ENCODE measurements around the gene KATNAL1.

KATNAL1 gene

GRCh38 chr13:30193279-30194234 lies 113.8 kb downstream of the KATNAL1 start:
- H3K4me3 ChIP-seq (ENCODE audit: low read depth, low read length), result no peak overlapping the region
- TF ChIP-seq CTCF (IDR thresholded peaks at IDR 0.05; ENCODE audit: borderline replicate concordance, insufficient read depth, low read depth, low read length), result no peak

- no peak overlapping the region for H3K4me3 ChIP-seq (ENCODE audit: low read depth, low read length)
- no peak for TF ChIP-seq CTCF (IDR thresholded peaks at IDR 0.05; ENCODE audit: borderline replicate concordance, insufficient read depth, low read depth, low read length)
These were observed 114.8 kb downstream of the KATNAL1 start for GRCh38 chr13:30192320-30193093.

DNA sequence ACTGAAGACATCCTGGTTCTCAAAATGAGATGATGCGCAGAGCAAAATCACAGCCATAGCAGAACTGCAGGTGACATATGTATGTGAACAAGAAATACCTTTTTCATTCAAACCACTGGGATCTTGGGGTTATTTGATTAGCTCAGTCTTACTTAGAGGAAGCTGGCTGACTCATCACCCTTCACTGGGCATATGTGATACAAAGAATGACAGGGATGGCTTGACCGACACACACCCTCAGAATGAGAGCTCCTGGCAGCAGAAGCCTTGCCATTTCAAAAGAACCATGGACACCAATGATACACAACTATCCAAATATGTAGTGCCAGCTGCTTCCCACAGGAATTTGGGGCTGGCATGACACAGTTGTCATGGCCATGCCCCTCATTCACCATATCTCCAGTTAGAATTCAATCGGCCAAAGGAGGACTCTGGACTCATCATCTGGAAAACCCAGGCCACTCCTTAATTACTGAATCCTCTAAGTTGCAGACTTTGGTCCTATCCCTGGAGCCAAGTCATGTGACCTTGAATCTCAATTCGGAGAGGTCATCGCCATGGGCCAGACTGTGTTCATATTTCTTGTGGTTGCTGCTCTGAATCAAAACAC lies 115.8 kb downstream of the KATNAL1 start:
- no peak overlapping the region for H3K4me3 ChIP-seq (ENCODE audit: low read depth, low read length)
- no peak for TF ChIP-seq CTCF (IDR thresholded peaks at IDR 0.05; ENCODE audit: borderline replicate concordance, insufficient read depth, low read depth, low read length)

DNA sequence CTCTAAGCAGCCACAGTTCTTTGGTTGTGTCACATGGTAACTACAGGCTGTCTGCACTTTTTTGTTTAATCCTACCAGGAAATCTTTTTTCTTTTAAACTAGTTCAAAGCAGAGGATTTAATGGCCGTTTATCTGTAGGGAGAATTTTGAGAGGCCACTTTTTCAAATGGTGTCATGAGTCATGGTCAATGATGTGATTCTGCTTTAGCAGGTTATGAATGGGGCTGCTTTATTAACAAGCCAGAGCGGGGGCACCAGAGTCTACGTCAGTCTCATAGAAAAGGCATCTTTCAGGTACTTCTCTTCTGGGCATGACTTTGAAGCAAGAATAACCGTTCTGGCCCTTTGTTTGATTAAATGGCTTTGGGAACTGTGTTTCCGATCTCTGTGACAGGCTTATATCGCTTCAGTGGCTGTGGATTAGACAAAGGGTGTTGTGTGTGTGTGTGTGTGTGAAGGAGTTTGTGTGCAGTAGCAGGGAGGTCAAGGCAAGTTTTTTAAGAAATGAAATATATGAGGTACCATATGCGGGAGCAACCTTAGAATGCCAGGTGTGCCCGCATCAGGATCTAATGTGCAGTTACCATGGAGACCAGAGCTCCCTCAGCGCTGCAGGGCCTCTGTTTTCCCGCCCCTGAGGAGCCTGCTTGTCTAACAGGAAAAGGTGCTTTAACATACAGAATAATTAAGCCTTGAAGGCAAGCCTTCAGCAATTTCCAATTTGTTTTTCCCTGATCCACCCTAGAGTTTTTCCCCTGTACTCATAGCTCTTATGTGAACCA lies 120.5 kb downstream of the KATNAL1 start:
- H3K4me3 ChIP-seq (ENCODE audit: low read depth, low read length), result no peak overlapping the region
- TF ChIP-seq CTCF (IDR thresholded peaks at IDR 0.05; ENCODE audit: borderline replicate concordance, insufficient read depth, low read depth, low read length), result no peak

GRCh38 chr13:30181888-30182651 lies 125.3 kb downstream of the KATNAL1 start:
- TF ChIP-seq CTCF (IDR thresholded peaks at IDR 0.05; ENCODE audit: borderline replicate concordance, insufficient read depth, low read depth, low read length), result no peak
- no peak overlapping the region for H3K4me3 ChIP-seq (ENCODE audit: low read depth, low read length)

Data from GM12875 (cell line).